ENCODE data around the gene DYNC1I2.

Gene DYNC1I2

DNA sequence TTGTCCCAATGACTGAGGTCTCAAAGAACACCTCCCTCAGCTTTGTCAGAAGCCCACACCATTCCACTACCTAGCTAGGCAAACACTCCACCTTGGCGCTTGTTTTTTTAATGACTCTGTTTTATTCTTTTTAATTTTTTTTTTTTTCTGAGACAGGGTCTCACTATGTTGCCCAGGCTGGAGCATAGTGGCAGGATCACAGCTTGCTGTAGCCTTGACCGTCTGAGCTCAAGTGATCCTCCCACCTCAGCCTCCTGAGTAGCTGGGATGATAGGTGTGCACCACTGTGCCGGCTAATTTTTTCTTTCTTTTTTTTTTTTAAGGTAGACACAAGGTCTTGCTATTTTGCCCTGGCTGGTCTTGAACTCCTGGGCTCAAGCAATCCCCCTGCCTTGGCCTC, 104.9 kb downstream of the DYNC1I2 start:
- POLR2A ChIA-PET = no interaction called here

DNA sequence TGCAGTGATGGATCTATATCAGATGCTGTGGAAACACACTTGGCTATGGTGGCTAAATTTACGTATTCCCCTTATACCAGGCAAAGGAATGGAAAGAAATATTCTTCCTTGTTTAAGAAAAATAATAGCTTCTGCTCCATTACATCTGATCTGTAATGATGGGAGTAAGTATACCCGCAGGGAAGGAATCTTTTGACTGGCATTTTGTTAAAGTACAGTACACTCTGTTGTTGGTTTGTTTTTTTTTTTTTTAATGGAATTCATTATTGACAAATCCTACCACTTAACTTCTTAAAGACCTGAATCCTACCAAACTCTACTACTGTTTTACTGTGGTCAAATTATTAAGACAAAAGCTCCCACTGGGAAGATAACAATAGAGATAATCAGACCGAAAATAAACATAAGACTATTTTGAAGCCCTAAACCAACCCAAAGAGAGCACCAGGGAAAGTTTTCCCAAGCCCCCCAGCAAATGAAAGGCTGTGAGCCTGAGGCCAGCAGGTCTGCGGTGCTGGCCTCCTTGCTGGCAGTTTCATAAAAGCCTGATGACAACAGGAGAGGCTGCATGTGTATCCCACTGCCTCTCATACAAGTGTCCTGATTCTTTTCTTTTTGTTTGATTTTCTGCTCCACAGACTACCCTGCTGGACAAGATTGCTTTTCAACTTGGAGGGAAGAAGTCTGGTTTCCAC, 105.8 kb downstream of the DYNC1I2 start:
- ChIA-PET POLR2A (no interaction called here), CTCF (interaction anchor here (0.6 kb wide), 1 partner anchor 343 kb away, joined by 3 read pairs; no protein-coding TSS in a partner anchor)
- no peak for DNase-seq (ENCODE audit: extremely low spot score)
- TF ChIP-seq BHLHE40 (IDR thresholded peaks at IDR 0.05; ENCODE audit: borderline replicate concordance) = no peak
- TF ChIP-seq ZNF384 (IDR thresholded peaks at IDR 0.05) = peak; percentile 73
- TF ChIP-seq, protein P1, sequence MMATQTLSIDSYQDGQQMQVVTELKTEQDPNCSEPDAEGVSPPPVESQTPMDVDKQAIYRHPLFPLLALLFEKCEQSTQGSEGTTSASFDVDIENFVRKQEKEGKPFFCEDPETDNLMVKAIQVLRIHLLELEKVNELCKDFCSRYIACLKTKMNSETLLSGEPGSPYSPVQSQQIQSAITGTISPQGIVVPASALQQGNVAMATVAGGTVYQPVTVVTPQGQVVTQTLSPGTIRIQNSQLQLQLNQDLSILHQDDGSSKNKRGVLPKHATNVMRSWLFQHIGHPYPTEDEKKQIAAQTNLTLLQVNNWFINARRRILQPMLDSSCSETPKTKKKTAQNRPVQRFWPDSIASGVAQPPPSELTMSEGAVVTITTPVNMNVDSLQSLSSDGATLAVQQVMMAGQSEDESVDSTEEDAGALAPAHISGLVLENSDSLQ (IDR thresholded peaks at IDR 0.05) = peak; percentile 80

More for the DNA sequence above, 104.9 kb downstream of the DYNC1I2 start:
- CTCF ChIA-PET = interaction anchor here (1.0 kb wide), 1 partner anchor 322 kb away, joined by 4 read pairs; no protein-coding TSS in a partner anchor
- no peak for DNase-seq (ENCODE audit: extremely low spot score)
- TF ChIP-seq SUZ12 (IDR thresholded peaks at IDR 0.05) = no peak
- no peak for TF ChIP-seq LEF1 (IDR thresholded peaks at IDR 0.05; ENCODE audit: borderline replicate concordance)
- TF ChIP-seq BHLHE40 (IDR thresholded peaks at IDR 0.05; ENCODE audit: borderline replicate concordance) = no peak
- TF ChIP-seq SP1 (IDR thresholded peaks at IDR 0.05) = no peak
- TF ChIP-seq L3MBTL2 (conservative IDR thresholded peaks at IDR 0.05) = no peak
- TF ChIP-seq, protein P1 (IDR thresholded peaks at IDR 0.05) = no peak
- no peak for TF ChIP-seq FOXM1 (IDR thresholded peaks at IDR 0.05; ENCODE audit: borderline replicate concordance)
- no peak for TF ChIP-seq ARNT (IDR thresholded peaks at IDR 0.05)
- no peak for TF ChIP-seq NFRKB (IDR thresholded peaks at IDR 0.05)

DNA sequence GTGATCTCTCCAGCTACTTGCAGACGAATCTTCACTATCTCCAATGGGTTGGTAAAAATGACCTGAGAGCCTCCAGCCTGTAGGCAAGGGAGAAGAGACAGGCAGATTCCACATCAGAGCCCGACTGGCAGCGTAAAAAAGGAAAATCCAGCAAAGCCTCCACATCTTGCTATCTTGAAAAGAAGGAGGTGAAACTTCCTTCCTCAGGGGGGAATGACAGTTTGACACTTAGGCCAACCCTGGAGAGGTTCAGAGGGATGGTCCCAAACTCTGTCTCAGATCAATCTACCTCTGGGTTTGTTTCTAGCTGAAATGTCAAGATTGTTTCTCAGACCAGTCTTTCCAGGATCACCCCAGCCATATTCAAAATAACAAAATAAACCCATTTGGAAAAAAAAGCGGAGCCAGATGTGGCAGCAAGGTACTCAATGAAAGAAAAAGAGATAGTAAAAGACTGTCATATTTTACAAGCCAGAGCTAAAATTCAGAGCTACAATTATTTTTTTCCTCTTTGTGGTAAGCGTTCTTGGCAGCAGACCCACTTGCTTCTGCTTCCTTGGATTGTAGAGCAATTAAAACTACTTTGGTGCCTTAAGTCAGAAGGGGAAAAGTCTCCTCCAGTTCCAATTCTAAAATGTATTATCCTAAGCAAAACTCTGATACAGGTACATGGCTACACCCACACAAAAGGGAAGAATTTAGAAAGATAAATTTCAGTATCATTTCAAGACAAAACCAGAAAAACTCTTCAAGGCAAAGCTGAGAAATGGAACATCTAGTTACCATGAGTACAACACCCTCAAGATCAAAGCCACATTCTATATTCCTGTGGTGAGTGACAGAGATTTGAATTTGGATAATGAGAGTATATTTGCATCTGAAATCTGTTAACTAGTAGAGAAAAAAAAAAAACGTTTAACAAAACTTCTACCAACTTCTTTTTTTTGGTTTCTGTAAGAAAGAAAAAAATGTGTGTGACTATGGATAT, 106.7 kb downstream of the DYNC1I2 start:
- CTCF ChIA-PET = no interaction called here
- TF ChIP-seq TARDBP (IDR thresholded peaks at IDR 0.05) (no peak), CTBP1 (IDR thresholded peaks at IDR 0.05; ENCODE audit: borderline replicate concordance) (no peak), HDGF (IDR thresholded peaks at IDR 0.05; ENCODE audit: borderline replicate concordance) (no peak), FOXK2 (IDR thresholded peaks at IDR 0.05) (no peak), NFRKB (IDR thresholded peaks at IDR 0.05) (no peak)
- POLR2A ChIA-PET = no interaction called here
- DNase-seq (ENCODE audit: extremely low spot score) = no peak

DNA sequence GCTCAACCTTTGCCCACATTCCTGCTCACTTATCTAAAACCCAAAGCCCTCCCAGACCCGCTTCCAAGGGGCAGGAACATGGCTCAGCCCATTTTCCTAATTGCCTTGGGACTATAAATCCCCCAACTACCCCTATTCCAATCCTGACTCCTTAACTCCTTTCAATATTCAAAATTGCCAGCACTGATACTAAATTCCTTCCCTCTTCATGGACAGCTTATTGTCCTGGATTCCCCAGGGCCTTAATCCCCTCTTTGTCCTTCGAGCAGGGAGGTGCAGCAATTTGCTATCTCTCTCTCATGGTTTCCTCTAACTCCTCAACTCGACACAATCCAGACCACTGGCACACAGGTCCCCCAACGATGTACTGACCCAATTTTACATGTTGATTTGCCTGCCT, 107.6 kb downstream of the DYNC1I2 start:
- TF ChIP-seq BHLHE40 (IDR thresholded peaks at IDR 0.05; ENCODE audit: borderline replicate concordance) = no peak
- TF ChIP-seq, protein P1 (IDR thresholded peaks at IDR 0.05) = no peak
- no peak for TF ChIP-seq L3MBTL2 (conservative IDR thresholded peaks at IDR 0.05)
- no peak for TF ChIP-seq SP1 (IDR thresholded peaks at IDR 0.05)
- TF ChIP-seq FOXM1 (IDR thresholded peaks at IDR 0.05; ENCODE audit: borderline replicate concordance) = no peak
- no peak for TF ChIP-seq SUZ12 (IDR thresholded peaks at IDR 0.05)
- no peak for TF ChIP-seq ZNF384 (IDR thresholded peaks at IDR 0.05)
- TF ChIP-seq CTBP1 (IDR thresholded peaks at IDR 0.05; ENCODE audit: borderline replicate concordance) = no peak
- TF ChIP-seq ELF4 (IDR thresholded peaks at IDR 0.05) = no peak
- CTCF ChIA-PET = no interaction called here
- DNase-seq (ENCODE audit: extremely low spot score) = no peak
- POLR2A ChIA-PET = no interaction called here

Measured in HEK293T (cell line).